Adipocyte (in vitro differentiated cells): ENCODE data around the gene WDR81.

ENCODE experiments used
- DNase-seq: peaks from one replicate; pipeline ENCODE4 v3.0.0-alpha.2; 2015; ENCODE audit warnings: low read depth
- H3K27me3 ChIP-seq: replicated peaks from 2 replicates; pipeline ENCODE4 v1.7.0; 2013; ENCODE audit warnings: mild to moderate bottlenecking, low read length, moderate library complexity; ENCODE audit not compliant: control insufficient read depth, insufficient read depth
- H3K36me3 ChIP-seq: 2 replicates; pipeline ENCODE4 v1.7.0; 2013; ENCODE audit warnings: low read length, mild to moderate bottlenecking, moderate library complexity; ENCODE audit not compliant: control insufficient read depth, insufficient read depth, severe bottlenecking
- H3K4me1 ChIP-seq: 2 replicates; pipeline ENCODE4 v1.7.0; 2013; ENCODE audit warnings: mild to moderate bottlenecking, low read length, moderate library complexity; ENCODE audit not compliant: control insufficient read depth, insufficient read depth
- H3K4me3 ChIP-seq: 2 replicates; pipeline ENCODE4 v1.7.0; 2013; ENCODE audit warnings: mild to moderate bottlenecking, low read length, moderate library complexity
- H3K9ac ChIP-seq: 2 replicates; pipeline ENCODE4 v1.7.0; 2013; ENCODE audit warnings: mild to moderate bottlenecking, low read length, moderate library complexity
- H3K9me3 ChIP-seq: 2 replicates; pipeline ENCODE4 v1.7.0; 2013; ENCODE audit warnings: mild to moderate bottlenecking, low read length, moderate library complexity; ENCODE audit not compliant: control insufficient read depth

The WDR81 gene

DNA sequence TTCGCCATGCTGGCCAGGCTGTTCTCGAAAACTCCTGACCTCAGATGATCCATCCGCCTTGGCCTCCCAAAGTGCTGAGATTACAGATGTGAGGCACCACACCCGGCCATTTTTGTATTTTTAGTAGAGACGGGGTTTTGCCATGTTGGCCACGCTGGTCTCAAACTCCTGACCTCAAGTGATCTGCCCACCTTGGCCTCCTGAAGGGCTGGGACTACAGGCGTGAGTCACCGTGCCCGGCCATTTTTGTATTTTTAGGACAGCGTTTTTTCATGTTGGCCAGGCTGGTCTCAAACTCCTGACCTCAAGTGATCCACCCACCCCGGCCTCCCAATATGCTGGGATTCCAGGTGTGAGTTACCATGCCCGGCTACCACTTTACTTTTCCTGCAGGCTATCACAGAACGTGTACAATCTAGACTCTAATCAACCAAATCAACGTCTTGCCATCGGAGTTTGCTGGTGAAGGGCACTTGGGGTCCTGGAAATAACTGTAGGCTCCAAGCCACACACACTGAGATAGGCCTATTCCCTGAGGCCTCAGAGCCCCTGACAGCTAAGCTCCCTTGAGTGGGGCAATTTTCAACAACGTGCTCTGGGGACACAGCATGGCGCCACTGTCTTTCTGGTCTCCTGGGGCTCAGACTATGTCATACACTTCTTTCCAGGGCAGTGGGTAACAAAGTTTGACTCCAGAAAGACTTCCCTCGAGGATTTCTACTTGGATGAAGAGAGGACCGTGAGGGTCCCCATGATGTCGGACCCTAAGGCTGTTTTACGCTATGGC is 50.1 kb downstream of the WDR81 start:
- no peak for DNase-seq
- no peak overlapping the region for H3K4me3 ChIP-seq
- peaks cover 45% of the 10 kb centered on the region for H3K4me1 ChIP-seq
- peaks cover 83% of the 10 kb centered on the region for H3K36me3 ChIP-seq
- no peaks in the 10 kb centered on the region for H3K27me3 ChIP-seq
- H3K9ac ChIP-seq: peak overlapping the region; percentile 69
- no peaks in the 10 kb centered on the region for H3K9me3 ChIP-seq

DNA sequence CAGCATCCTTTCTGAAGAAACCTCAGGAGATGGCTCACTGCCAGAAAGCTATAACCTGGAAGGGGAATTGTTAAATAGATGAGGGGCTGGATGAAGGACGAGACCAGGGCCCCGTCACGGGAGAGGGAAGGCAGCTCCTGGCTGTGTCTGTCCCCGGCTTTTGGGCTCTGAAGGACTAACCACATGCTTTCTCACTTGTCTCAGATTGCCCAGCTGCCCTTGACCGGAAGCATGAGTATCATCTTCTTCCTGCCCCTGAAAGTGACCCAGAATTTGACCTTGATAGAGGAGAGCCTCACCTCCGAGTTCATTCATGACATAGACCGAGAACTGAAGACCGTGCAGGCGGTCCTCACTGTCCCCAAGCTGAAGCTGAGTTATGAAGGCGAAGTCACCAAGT is 51.8 kb downstream of the WDR81 start:
- Histone ChIP-seq H3K36me3 (peaks cover 71% of the 10 kb centered on the region), H3K4me3 (no peak overlapping the region), H3K4me1 (peaks cover 59% of the 10 kb centered on the region), H3K9ac (no peak overlapping the region), H3K27me3 (no peaks in the 10 kb centered on the region), H3K9me3 (no peaks in the 10 kb centered on the region)
- no peak for DNase-seq

DNA sequence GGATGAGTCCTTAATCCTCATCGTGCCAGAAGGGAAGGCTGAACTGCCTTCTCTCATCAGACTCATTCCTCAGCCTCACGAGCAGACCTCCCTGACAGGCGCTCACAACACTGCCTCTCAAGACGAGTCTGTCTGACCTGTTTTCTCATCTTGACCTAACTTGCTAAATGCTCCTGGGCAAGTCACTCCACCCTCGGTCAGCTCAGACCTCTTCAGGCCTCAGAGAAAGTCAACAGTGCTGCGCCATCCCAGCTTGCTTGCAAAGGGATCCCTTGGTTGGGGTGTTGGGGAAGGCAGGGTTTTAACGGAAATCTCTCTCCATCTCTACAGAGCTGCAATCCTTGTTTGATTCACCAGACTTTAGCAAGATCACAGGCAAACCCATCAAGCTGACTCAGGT is 52.4 kb downstream of the WDR81 start:
- Histone ChIP-seq H3K36me3 (peaks cover 68% of the 10 kb centered on the region), H3K4me3 (no peak overlapping the region), H3K4me1 (peaks cover 64% of the 10 kb centered on the region), H3K9me3 (no peaks in the 10 kb centered on the region), H3K9ac (peak overlapping the region; percentile 28), H3K27me3 (no peaks in the 10 kb centered on the region)
- DNase-seq: no peak

DNA sequence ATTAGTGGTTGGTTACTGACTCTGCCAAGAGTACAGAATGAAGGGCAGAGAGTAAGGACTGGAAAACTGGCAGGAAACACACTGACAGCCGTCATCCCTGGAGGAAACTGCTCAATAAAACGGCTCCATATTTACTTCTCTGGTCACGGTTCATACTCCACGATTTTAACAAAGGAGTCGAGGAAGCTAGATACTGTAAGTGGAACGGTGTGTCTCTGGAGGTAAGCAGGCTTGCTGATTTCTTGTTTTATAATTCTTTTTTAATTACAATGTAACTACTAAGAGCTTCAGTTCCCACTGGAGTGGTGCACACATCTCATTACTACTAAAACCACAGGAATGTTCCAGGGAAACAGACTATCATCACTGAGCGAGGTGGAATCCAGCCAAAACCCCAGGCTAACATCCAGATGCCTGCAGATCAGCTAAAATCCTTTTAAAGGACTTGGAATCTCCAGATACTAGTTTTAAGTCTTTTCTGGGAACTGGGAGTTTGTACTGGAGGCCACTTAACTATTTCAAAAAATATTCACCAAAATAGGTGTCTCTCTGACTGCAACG is 55.1 kb downstream of the WDR81 start:
- DNase-seq: peak; percentile 96
- peak overlapping the region; percentile 49 for H3K4me3 ChIP-seq
- H3K36me3 ChIP-seq: peaks cover 46% of the 10 kb centered on the region
- no peaks in the 10 kb centered on the region for H3K27me3 ChIP-seq
- H3K9ac ChIP-seq: peak overlapping the region; percentile 95
- H3K9me3 ChIP-seq: no peaks in the 10 kb centered on the region
- peaks cover 69% of the 10 kb centered on the region for H3K4me1 ChIP-seq

DNA sequence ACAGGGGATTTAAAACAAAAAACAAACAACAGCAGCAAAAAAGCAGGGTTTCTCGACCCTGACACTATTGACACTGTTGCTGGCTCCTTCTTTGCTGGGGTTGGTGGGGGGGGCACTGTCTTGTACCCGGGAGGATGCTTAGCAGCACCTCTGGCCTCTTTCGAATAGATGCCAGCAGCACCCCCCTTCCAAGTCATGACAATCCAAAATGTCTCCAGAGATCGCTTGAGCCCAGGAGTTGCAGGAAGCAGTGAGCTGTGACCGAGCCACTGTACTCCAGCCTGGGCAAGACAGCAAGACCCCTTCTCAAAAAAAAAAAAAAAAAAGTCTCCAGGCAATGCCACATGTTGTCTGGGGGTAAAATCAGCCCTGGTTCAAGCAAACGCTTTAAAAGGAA is 57.7 kb downstream of the WDR81 start:
- Histone ChIP-seq H3K9ac (peak overlapping the region; percentile 95), H3K4me1 (peaks cover 74% of the 10 kb centered on the region), H3K4me3 (peak overlapping the region; percentile 59), H3K36me3 (peaks cover 21% of the 10 kb centered on the region), H3K9me3 (no peaks in the 10 kb centered on the region), H3K27me3 (no peaks in the 10 kb centered on the region)
- no peak for DNase-seq

DNA sequence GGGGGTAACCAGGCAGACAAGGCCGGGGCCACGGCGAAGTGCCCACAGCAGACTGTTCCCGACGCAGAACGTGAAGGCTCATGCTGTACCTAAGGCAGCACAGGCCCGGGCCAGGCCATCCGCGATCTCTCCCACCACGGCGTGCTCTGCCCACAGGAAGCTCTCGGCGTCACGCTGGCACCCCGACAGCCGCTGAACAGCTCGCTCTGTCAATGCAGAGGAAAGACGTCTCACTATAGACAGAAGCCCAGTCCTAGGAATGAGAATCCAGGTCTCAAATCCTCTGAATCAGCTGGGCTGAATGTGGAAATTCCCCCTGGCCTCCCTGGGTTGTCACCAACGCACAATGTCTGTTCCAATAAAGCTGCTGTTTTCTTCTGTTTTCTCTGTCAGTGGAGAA is 58.8 kb downstream of the WDR81 start:
- no peaks in the 10 kb centered on the region for H3K9me3 ChIP-seq
- peaks cover 82% of the 10 kb centered on the region for H3K4me1 ChIP-seq
- H3K27me3 ChIP-seq: no peaks in the 10 kb centered on the region
- H3K9ac ChIP-seq: peak overlapping the region; percentile 95
- no peak for DNase-seq
- peaks cover 10% of the 10 kb centered on the region for H3K36me3 ChIP-seq
- peak overlapping the region; percentile 62 for H3K4me3 ChIP-seq

DNA sequence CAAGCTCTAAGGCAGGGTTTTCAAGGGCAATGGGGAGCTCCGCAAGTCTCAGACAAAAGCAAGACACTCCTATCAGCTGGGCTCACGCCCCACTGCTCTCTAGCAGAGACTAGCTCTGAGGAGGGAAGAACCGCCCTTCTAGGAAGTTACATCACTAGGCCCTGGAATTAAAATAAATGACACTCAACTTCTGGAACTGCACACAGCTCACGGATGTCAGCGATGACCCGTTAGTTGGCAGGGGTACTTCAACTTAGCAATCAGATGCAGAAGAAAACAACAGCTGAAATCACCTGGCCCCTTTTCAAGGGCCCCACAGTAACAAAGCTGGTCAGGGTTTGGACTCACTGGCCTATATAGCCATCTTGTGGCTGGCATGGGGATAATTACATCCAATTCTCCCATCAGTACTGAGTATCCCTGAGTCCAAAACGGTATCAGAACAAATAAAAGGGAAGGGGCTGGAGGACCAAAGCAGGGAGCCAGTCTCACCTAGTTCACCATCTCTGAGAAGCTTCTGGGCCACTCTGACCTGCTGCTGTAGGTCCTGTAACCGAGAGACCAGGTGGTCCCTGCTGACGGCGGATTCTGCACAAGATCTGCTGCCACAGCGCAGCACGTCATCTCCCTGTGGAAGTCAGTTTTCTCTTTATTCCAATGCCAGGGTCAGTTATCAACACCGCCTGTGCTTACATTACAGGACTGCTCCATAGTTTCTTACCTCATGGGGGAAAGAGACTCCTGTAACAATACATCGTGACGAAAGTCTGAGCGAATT is 59.5 kb downstream of the WDR81 start:
- Histone ChIP-seq H3K36me3 (peaks cover 6% of the 10 kb centered on the region), H3K9ac (peak overlapping the region; percentile 95), H3K4me1 (peaks cover 74% of the 10 kb centered on the region), H3K9me3 (no peaks in the 10 kb centered on the region), H3K4me3 (peak overlapping the region; percentile 62), H3K27me3 (no peaks in the 10 kb centered on the region)
- peak; percentile 82 for DNase-seq

DNA sequence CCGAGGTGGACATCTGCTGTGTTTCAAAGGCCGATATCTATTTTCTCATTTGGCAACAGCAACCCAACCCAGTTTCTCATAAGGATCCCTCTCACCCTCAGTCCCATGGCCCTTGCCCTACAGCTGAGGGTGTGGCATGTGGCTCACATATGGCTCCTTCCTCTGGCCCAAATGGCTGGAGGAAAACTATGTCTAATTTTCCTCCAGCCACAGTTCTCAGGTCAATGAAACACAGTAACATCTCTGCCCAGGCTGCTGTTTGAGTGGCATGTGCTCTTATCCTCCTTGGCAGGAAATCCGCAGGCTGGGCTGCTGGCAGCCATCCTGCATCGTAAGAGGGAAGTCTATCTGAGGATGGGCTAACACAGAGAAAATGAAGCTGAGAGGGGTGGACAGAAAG is 61.4 kb downstream of the WDR81 start:
- no peak for DNase-seq
- Histone ChIP-seq H3K9me3 (no peaks in the 10 kb centered on the region), H3K4me1 (peaks cover 73% of the 10 kb centered on the region), H3K27me3 (no peaks in the 10 kb centered on the region), H3K36me3 (peaks cover 6% of the 10 kb centered on the region), H3K4me3 (peak overlapping the region; percentile 66), H3K9ac (peak overlapping the region; percentile 95)

DNA sequence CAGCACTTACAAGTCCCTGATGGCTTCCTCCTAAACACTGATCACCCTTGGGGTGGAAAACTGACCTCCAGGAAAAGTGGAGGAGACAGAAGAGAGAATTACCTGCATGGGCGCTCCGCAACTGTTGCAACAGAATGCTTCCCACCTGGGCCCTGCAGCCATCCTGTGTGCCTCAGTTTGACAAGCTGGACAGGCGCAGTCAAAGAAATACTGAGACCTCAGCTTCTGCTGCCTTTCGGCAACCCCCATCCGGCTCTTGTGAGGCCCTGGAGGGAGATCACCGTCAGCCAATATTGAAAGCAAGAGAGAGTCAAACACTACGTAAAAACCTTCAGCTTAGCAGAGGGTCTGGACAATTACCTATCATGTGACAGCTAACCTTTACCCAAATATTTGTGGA is 62.2 kb downstream of the WDR81 start:
- H3K9me3 ChIP-seq: no peaks in the 10 kb centered on the region
- no peaks in the 10 kb centered on the region for H3K27me3 ChIP-seq
- peaks cover 66% of the 10 kb centered on the region for H3K4me1 ChIP-seq
- peak overlapping the region; percentile 95 for H3K9ac ChIP-seq
- H3K36me3 ChIP-seq: no peaks in the 10 kb centered on the region
- H3K4me3 ChIP-seq: peak overlapping the region; percentile 66
- no peak for DNase-seq

DNA sequence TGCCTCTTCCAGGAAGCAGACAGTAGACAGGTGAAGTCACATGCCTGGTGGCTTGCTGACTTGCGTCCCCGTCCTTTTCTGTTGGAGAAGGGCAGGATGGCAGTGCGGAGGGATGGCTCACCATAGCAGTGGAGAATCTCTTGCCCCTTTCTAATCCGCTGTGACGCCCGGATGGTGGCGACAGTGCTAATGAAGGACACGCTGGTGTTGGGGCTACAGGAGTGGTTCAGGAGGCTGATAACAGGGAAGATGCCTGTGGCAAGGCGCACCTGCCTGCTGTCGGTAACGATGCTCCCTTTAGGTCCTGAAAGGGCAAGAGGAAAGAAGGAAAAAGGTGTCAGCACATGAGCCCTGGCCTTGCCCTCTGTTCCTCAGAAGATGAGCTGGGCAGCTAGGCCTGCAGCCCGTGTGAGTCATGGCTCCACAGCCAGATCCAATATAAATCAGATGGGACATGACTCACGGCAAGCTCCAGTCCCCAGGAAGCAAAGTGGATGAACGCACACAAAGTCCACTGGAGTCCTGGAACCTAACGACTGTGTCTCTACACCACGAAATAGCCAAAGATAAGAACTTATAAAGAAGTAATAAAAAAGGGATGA is 62.9 kb downstream of the WDR81 start:
- Histone ChIP-seq H3K27me3 (no peaks in the 10 kb centered on the region), H3K4me3 (peak overlapping the region; percentile 66)
- DNase-seq: peak; percentile 96

More for the DNA sequence above, 62.9 kb downstream of the WDR81 start:
- H3K9ac ChIP-seq: peak overlapping the region; percentile 95
- no peaks in the 10 kb centered on the region for H3K9me3 ChIP-seq
- no peaks in the 10 kb centered on the region for H3K36me3 ChIP-seq
- peaks cover 60% of the 10 kb centered on the region for H3K4me1 ChIP-seq
